Endodermal cell (in vitro differentiated cells): ENCODE results near the gene GYS1. TPM values are rescaled to one million over a fixed set of nuclear protein-coding genes. Genes with fewer than 3 reads are reported as not detected.
A peak's percentile ranks its signal among the peaks of the same experiment; 100 is the strongest.
"Not testable (repeated sequence)": the region's sequence is repeated elsewhere in the genome, so short reads cannot be mapped to it uniquely, and the experiment has no call there.

ENCODE experiments used
- DNase-seq: peaks from one replicate; pipeline ENCODE4 v3.0.0-alpha.2; 2017
- H3K27ac ChIP-seq: 2 replicates; pipeline ENCODE4 v1.5.1; 2013; ENCODE audit warnings: mild to moderate bottlenecking, low read depth, low read length, moderate library complexity
- H3K27me3 ChIP-seq: 2 replicates; pipeline ENCODE4 v1.6.1; 2013; ENCODE audit warnings: mild to moderate bottlenecking, low read length, moderate library complexity; ENCODE audit not compliant: insufficient read depth, control insufficient read depth, poor library complexity, severe bottlenecking
- H3K36me3 ChIP-seq: 2 replicates; pipeline ENCODE4 v1.7.0; 2013; ENCODE audit warnings: mild to moderate bottlenecking, low read length, moderate library complexity; ENCODE audit not compliant: control insufficient read depth, insufficient read depth
- H3K4me1 ChIP-seq: one replicate; pipeline ENCODE4 v1.7.0; 2013; ENCODE audit warnings: low read length; ENCODE audit not compliant: control insufficient read depth, insufficient read depth
- H3K4me3 ChIP-seq: 2 replicates; pipeline ENCODE4 v1.5.1; 2013; ENCODE audit warnings: mild to moderate bottlenecking, low read length, moderate library complexity
- H3K9ac ChIP-seq: 2 replicates; pipeline ENCODE4 v1.6.1; 2013; ENCODE audit warnings: mild to moderate bottlenecking, low read length, moderate library complexity; ENCODE audit not compliant: poor library complexity, severe bottlenecking; ENCODE audit errors: extremely low read depth
- H3K9me3 ChIP-seq: 2 replicates; pipeline ENCODE4 v1.6.1; 2013; ENCODE audit warnings: mild to moderate bottlenecking, low read length, moderate library complexity; ENCODE audit not compliant: control insufficient read depth
- H3K27ac Mint-ChIP-seq: 2 replicates; pipeline ENCODE4 v1.8.0; 2020; ENCODE audit warnings: mixed read lengths
- H3K27me3 Mint-ChIP-seq: 2 replicates; pipeline ENCODE4 v1.8.0; 2021; ENCODE audit warnings: mild to moderate bottlenecking, mixed read lengths; ENCODE audit not compliant: insufficient read depth
- H3K36me3 Mint-ChIP-seq: 2 replicates; pipeline ENCODE4 v1.8.0; 2020; ENCODE audit warnings: low read depth, mixed read lengths
- H3K4me1 Mint-ChIP-seq: 2 replicates; pipeline ENCODE4 v1.8.0; 2020; ENCODE audit warnings: mixed read lengths
- H3K4me3 Mint-ChIP-seq: 2 replicates; pipeline ENCODE4 v1.8.0; 2020; ENCODE audit warnings: mild to moderate bottlenecking, moderate library complexity, mixed read lengths
- H3K9me3 Mint-ChIP-seq: 2 replicates; pipeline ENCODE4 v1.8.0; 2020; ENCODE audit warnings: mild to moderate bottlenecking, mixed read lengths
- WGBS, 2 experiments: methylation state at CpG; one replicate each; pipeline versions ENCODE4 v1.1.5 to v1.1.7; 2013; ENCODE audit warnings: missing lambda C conversion rate in 2 of 2, mixed read lengths in 1 of 2; ENCODE audit not compliant: insufficient coverage in 1 of 2, insufficient read length in 1 of 2; 5-methylcytosine and 5-hydroxymethylcytosine counted together
- total RNA-seq, 2 donors: library from RNA; stranded (reverse); fragmentation: NEBNext Ultra II Directional in 1 of 2; extraction: Animal tissue kit (Norgen Biotek cat#: 25700) in 1 of 2; gene quantifications; 2 replicates in 1 of 2; 3 replicates in 1 of 2; pipeline ENCODE4 v1.2.1, GENCODE V29; 2021
- TF ChIP-seq, protein P1 (sequence below): fragments of 200-600 bp; sonication (generic); conservative IDR thresholded peaks from 2 replicates; pipeline ENCODE4 v1.5.0; 2021; ENCODE audit warnings: antibody characterized with exemption, mild to moderate bottlenecking

The GYS1 gene
- total RNA-seq, 2 donors from 2014 or later, result 63.5 to 69.1 TPM

GRCh38 chr19:48922548-48923490, 70.3 kb downstream of the GYS1 start:
- Mint-ChIP-seq H3K27me3 (peaks cover 4% of the 10 kb centered on the region), H3K4me3 (no peak overlapping the region), H3K4me1 (no peaks in the 10 kb centered on the region), H3K9me3 (no peaks in the 10 kb centered on the region), H3K27ac (peak overlapping the region; percentile 64), H3K36me3 (peaks cover 36% of the 10 kb centered on the region)
- no peak overlapping the region for H3K4me3 ChIP-seq
- DNase-seq, result no peak
- TF ChIP-seq, protein P1, sequence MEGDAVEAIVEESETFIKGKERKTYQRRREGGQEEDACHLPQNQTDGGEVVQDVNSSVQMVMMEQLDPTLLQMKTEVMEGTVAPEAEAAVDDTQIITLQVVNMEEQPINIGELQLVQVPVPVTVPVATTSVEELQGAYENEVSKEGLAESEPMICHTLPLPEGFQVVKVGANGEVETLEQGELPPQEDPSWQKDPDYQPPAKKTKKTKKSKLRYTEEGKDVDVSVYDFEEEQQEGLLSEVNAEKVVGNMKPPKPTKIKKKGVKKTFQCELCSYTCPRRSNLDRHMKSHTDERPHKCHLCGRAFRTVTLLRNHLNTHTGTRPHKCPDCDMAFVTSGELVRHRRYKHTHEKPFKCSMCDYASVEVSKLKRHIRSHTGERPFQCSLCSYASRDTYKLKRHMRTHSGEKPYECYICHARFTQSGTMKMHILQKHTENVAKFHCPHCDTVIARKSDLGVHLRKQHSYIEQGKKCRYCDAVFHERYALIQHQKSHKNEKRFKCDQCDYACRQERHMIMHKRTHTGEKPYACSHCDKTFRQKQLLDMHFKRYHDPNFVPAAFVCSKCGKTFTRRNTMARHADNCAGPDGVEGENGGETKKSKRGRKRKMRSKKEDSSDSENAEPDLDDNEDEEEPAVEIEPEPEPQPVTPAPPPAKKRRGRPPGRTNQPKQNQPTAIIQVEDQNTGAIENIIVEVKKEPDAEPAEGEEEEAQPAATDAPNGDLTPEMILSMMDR, result no peak
- WGBS, 2 experiments, result 90 to 93% methylated on average over 10 to 18 of the region's 18 CpGs
- no peak overlapping the region for H3K27ac ChIP-seq
- no peaks in the 10 kb centered on the region for H3K27me3 ChIP-seq
- peaks cover 16% of the 10 kb centered on the region for H3K36me3 ChIP-seq
- H3K4me1 ChIP-seq, result no peaks in the 10 kb centered on the region
- no peaks in the 10 kb centered on the region for H3K9me3 ChIP-seq
- no peak overlapping the region for H3K9ac ChIP-seq

GRCh38 chr19:48921721-48922500, 71.2 kb downstream of the GYS1 start:
- Histone ChIP-seq H3K4me1 (no peaks in the 10 kb centered on the region), H3K9me3 (no peaks in the 10 kb centered on the region), H3K4me3 (no peak overlapping the region), H3K36me3 (peaks cover 16% of the 10 kb centered on the region), H3K9ac (no peak overlapping the region), H3K27me3 (no peaks in the 10 kb centered on the region), H3K27ac (no peak overlapping the region)
- no peak overlapping the region for H3K4me3 Mint-ChIP-seq
- H3K4me1 Mint-ChIP-seq, result no peaks in the 10 kb centered on the region
- TF ChIP-seq, protein P1, result no peak
- H3K27me3 Mint-ChIP-seq, result peaks cover 3% of the 10 kb centered on the region
- H3K36me3 Mint-ChIP-seq, result peaks cover 38% of the 10 kb centered on the region
- H3K27ac Mint-ChIP-seq, result no peak overlapping the region
- DNase-seq, result no peak
- H3K9me3 Mint-ChIP-seq, result no peaks in the 10 kb centered on the region
- WGBS, 2 experiments, result 93 to 96% methylated on average over 7 to 11 of the region's 12 CpGs

- Mint-ChIP-seq H3K9me3 (no peaks in the 10 kb centered on the region), H3K27ac (no peak overlapping the region), H3K4me3 (no peak overlapping the region), H3K4me1 (no peaks in the 10 kb centered on the region), H3K27me3 (no peaks in the 10 kb centered on the region), H3K36me3 (peaks cover 42% of the 10 kb centered on the region)
- Histone ChIP-seq H3K4me3 (no peak overlapping the region), H3K27me3 (no peaks in the 10 kb centered on the region), H3K36me3 (peaks cover 18% of the 10 kb centered on the region), H3K4me1 (no peaks in the 10 kb centered on the region), H3K9ac (no peak overlapping the region), H3K27ac (no peak overlapping the region), H3K9me3 (no peaks in the 10 kb centered on the region)
- TF ChIP-seq, protein P1, result no peak
- no peak for DNase-seq
- 85 to 87% methylated on average over 9 to 10 of the region's 10 CpGs for WGBS, 2 experiments
These were observed 72.2 kb downstream of the GYS1 start for GRCh38 chr19:48920949-48921348.

DNA sequence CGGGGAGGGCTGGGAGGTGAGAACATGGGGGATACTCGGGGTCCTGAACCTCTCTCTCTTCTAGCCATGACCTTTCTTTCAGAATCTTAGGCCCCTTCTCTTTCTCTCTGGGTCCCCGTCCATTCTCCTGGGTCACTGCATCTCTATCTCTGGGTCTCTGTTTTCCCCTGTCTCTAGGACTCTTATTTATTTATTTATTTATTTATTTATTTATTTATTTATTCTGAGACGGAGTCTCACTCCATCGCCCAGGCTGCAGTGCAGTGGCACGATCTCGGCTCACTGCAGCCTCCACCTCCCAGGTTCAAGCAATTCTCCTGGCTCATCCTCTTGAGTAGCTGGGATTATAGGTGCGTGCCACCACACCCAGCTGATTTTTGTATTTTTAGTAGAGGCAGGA, 73.8 kb downstream of the GYS1 start:
- H3K27ac ChIP-seq, H3K9me3 ChIP-seq, H3K9ac ChIP-seq, H3K4me1 Mint-ChIP-seq, DNase-seq, H3K27me3 ChIP-seq, H3K27me3 Mint-ChIP-seq, H3K4me3 ChIP-seq, H3K9me3 Mint-ChIP-seq, H3K4me3 Mint-ChIP-seq, H3K27ac Mint-ChIP-seq, H3K4me1 ChIP-seq: not testable (repeated sequence)
- WGBS, 2 experiments, result 94% methylated on average over 6 to 8 of the region's 8 CpGs
- peaks cover 51% of the 10 kb centered on the region for H3K36me3 Mint-ChIP-seq
- H3K36me3 ChIP-seq, result peaks cover 28% of the 10 kb centered on the region
